Nephron progenitor cell (in vitro differentiated cells): ENCODE measurements around the gene GPR176.

Experiments used
- DNase-seq: peaks from one replicate; pipeline ENCODE4 v3.0.0; 2021
- H3K27ac Mint-ChIP-seq: 2 replicates; pipeline ENCODE4 v1.8.0; 2021; ENCODE audit warnings: mild to moderate bottlenecking, moderate library complexity, mixed read lengths
- H3K27me3 Mint-ChIP-seq: 2 replicates; pipeline ENCODE4 v1.8.0; 2021; ENCODE audit warnings: mild to moderate bottlenecking, low read depth, mixed read lengths; ENCODE audit not compliant: poor library complexity
- H3K36me3 Mint-ChIP-seq: 2 replicates; pipeline ENCODE4 v1.8.0; 2021; ENCODE audit warnings: low read depth, mixed read lengths
- H3K4me1 Mint-ChIP-seq: 2 replicates; pipeline ENCODE4 v1.8.0; 2021; ENCODE audit warnings: mixed read lengths
- H3K4me3 Mint-ChIP-seq: 2 replicates; pipeline ENCODE4 v1.8.0; 2021; ENCODE audit warnings: mild to moderate bottlenecking, moderate library complexity, mixed read lengths
- H3K9me3 Mint-ChIP-seq: 2 replicates; pipeline ENCODE4 v1.8.0; 2021; ENCODE audit warnings: mild to moderate bottlenecking, moderate library complexity, mixed read lengths
- CTCF ChIP-seq: fragments of 200-600 bp; sonication (generic); IDR thresholded peaks from 2 replicates; pipeline ENCODE4 v1.5.0; 2021; ENCODE audit warnings: antibody characterized with exemption

GPR176 gene

GRCh38 chr15:39795486-39795885 is 124.6 kb downstream of the GPR176 start:
- no peak for TF ChIP-seq CTCF
- no peaks in the 10 kb centered on the region for H3K36me3 Mint-ChIP-seq
- H3K27me3 Mint-ChIP-seq: peaks cover 4% of the 10 kb centered on the region
- H3K27ac Mint-ChIP-seq: no peak overlapping the region
- H3K9me3 Mint-ChIP-seq: no peaks in the 10 kb centered on the region
- no peak overlapping the region for H3K4me3 Mint-ChIP-seq
- H3K4me1 Mint-ChIP-seq: peaks cover 21% of the 10 kb centered on the region
- no peak for DNase-seq

GRCh38 chr15:39794954-39795353 is 125.1 kb downstream of the GPR176 start:
- Mint-ChIP-seq H3K27ac (no peak overlapping the region), H3K36me3 (no peaks in the 10 kb centered on the region)

DNA sequence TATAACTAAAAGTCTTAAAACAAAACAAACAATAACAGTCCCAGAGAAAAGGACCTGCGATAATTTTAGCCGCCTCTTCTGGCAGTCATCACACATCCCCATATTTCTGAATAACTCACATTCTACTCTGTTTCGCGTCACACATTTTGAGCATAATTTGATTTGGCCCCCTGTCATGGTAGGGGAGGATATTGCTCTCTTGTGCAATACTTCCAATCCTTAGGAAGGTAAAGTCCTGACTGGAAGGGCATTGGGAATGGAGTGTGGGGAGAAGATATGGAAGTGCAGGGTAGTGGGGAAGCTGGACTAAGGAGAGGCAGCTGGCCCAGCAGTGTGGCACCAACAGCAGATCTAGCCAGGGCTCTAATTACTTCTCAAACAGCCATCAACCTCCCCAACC is 126.1 kb downstream of the GPR176 start:
- DNase-seq: no peak
- TF ChIP-seq CTCF: no peak
- no peak overlapping the region for H3K27ac Mint-ChIP-seq
- no peaks in the 10 kb centered on the region for H3K9me3 Mint-ChIP-seq
- H3K27me3 Mint-ChIP-seq: peaks cover 4% of the 10 kb centered on the region
- no peak overlapping the region for H3K4me3 Mint-ChIP-seq
- H3K4me1 Mint-ChIP-seq: peaks cover 29% of the 10 kb centered on the region
- no peaks in the 10 kb centered on the region for H3K36me3 Mint-ChIP-seq

More at GRCh38 chr15:39794954-39795353, 125.1 kb downstream of the GPR176 start:
- H3K4me1 Mint-ChIP-seq: peaks cover 21% of the 10 kb centered on the region
- H3K27me3 Mint-ChIP-seq: peaks cover 4% of the 10 kb centered on the region
- no peak for DNase-seq
- H3K4me3 Mint-ChIP-seq: no peak overlapping the region
- H3K9me3 Mint-ChIP-seq: no peaks in the 10 kb centered on the region
- no peak for TF ChIP-seq CTCF

- Mint-ChIP-seq H3K27ac (no peak overlapping the region), H3K9me3 (no peaks in the 10 kb centered on the region), H3K4me1 (peaks cover 39% of the 10 kb centered on the region), H3K4me3 (no peak overlapping the region), H3K36me3 (no peaks in the 10 kb centered on the region), H3K27me3 (peaks cover under 1% of the 10 kb centered on the region)
- no peak for TF ChIP-seq CTCF
- DNase-seq: no peak
Observed at GRCh38 chr15:39792844-39793335, 127.2 kb downstream of the GPR176 start.

DNA sequence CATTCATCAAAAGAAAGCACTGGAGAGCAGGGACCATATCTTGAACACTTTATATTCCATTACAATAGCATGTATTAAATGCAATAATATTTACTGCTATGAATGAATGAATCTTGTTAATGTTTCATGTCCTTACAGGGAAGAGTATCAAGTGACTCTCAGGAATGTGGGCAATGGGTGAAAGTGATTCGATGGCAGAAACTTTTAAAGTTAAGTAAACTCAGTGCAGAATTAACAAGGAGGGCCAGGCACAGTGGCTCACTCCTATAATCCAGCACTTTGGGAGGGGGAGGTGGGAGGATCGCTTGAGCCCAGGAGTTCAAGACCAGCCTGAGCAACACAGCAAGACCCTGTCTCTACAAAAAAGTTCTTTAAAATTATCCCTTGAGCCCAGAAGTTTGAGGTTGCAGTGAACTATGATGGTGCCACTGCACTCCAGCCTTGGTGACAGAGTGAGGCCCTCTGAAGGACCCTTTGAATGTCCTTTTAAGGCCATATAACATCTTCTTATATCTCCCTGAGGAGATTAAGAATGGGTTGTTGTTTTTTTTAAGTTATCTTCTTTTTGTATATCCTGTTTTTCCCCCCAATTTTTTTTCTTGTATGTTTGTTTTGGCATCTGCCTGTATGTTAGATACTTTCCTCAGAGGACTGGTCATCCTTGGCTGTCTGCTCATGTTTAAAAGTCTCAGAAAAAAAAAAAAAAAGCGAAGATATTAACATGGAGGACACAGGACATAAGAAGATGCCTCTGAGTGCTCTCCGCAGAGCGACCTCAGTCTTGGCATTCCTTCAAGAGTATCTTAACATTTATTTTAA is 127.8 kb downstream of the GPR176 start:
- Mint-ChIP-seq H3K27me3 (no peaks in the 10 kb centered on the region), H3K4me3 (no peak overlapping the region), H3K9me3 (no peaks in the 10 kb centered on the region), H3K27ac (no peak overlapping the region), H3K4me1 (peaks cover 46% of the 10 kb centered on the region), H3K36me3 (no peaks in the 10 kb centered on the region)
- DNase-seq: no peak
- TF ChIP-seq CTCF: no peak

DNA sequence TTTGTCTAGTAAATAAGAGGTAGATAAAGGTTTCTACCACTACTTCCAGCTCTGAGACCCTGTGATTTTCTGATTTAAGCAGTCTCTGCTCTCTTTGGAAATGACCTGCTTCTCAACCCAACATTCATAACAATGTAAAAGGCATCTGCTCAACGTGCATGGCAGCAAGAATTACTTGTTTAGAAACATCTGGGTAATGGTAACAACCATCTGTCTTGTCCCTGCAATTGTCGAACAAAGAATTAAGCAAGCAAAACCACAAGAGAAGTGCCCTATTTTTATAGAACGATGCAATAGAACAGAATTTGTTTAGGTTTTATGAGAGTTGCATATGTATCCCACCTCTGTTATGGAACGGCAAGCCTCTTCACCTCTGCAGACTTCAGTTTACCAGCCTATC is 130.3 kb downstream of the GPR176 start:
- Mint-ChIP-seq H3K4me1 (peaks cover 56% of the 10 kb centered on the region), H3K27me3 (no peaks in the 10 kb centered on the region), H3K9me3 (no peaks in the 10 kb centered on the region), H3K36me3 (no peaks in the 10 kb centered on the region), H3K4me3 (no peak overlapping the region), H3K27ac (no peak overlapping the region)
- no peak for DNase-seq
- TF ChIP-seq CTCF: no peak
